HG02798 (cell line): ENCODE data around the gene CD70.
A peak's percentile ranks its signal among the peaks of the same experiment; 100 is the strongest.
"Not testable (repeated sequence)": the region's sequence is repeated elsewhere in the genome, so short reads cannot be mapped to it uniquely, and the experiment has no call there.

Source experiments
- ATAC-seq: cut with Tn5 transposase; IDR thresholded peaks from one replicate; pipeline ENCODE4 v1.9.1; 2021; ENCODE audit warnings: mild to moderate bottlenecking; ENCODE audit not compliant: unreplicated experiment, poor library complexity

Gene CD70

GRCh38 chr19:6590827-6591319 lies at the start of gene CD70:
CD70 (minus strand) TSS chr19:6591150; CDS start chr19:6591002, 148 bp downstream.
- peak; percentile 58 for ATAC-seq

- ATAC-seq = not testable (repeated sequence)
These were observed 49.4 kb upstream of the CD70 start for GRCh38 chr19:6640333-6640732.

- no peak for ATAC-seq
These were observed 48.5 kb upstream of the CD70 start for GRCh38 chr19:6639439-6639838.

- not testable (repeated sequence) for ATAC-seq
These were observed 42.5 kb upstream of the CD70 start for GRCh38 chr19:6633456-6633813.

- ATAC-seq = not testable (repeated sequence)
These were observed 42.0 kb upstream of the CD70 start for GRCh38 chr19:6632747-6633455.

GRCh38 chr19:6632002-6632621 lies 41.2 kb upstream of the CD70 start:
- peak; percentile 47 for ATAC-seq

GRCh38 chr19:6626764-6627163 lies 35.8 kb upstream of the CD70 start:
- ATAC-seq = no peak

GRCh38 chr19:6617374-6617773 lies 26.4 kb upstream of the CD70 start:
- no peak for ATAC-seq

- no peak for ATAC-seq
These were observed 25.1 kb upstream of the CD70 start for GRCh38 chr19:6616011-6616410.

- ATAC-seq = no peak
These were observed 22.8 kb upstream of the CD70 start for GRCh38 chr19:6613711-6614110.

GRCh38 chr19:6610934-6611852 lies 20.2 kb upstream of the CD70 start:
- no peak for ATAC-seq

GRCh38 chr19:6608940-6609339 lies 18.0 kb upstream of the CD70 start:
- no peak for ATAC-seq

GRCh38 chr19:6608146-6608545 lies 17.2 kb upstream of the CD70 start:
- ATAC-seq = not testable (repeated sequence)

- not testable (repeated sequence) for ATAC-seq
These were observed 15.5 kb upstream of the CD70 start for GRCh38 chr19:6606276-6607070.

- ATAC-seq = no peak
These were observed 14.0 kb upstream of the CD70 start for GRCh38 chr19:6604906-6605305.

- no peak for ATAC-seq
These were observed 11.8 kb upstream of the CD70 start for GRCh38 chr19:6602729-6603114.

GRCh38 chr19:6601537-6602052 lies 10.6 kb upstream of the CD70 start:
- peak; percentile 72 for ATAC-seq

- not testable (repeated sequence) for ATAC-seq
These were observed 10.1 kb upstream of the CD70 start for GRCh38 chr19:6600951-6601536.

- no peak for ATAC-seq
These were observed 9.0 kb upstream of the CD70 start for GRCh38 chr19:6599866-6600454.
